ENCODE measurements around the gene HMGN5.
A peak's percentile ranks its signal among the peaks of the same experiment; 100 is the strongest.

HMGN5 gene

GRCh38 chrX:81202456-81202819 lies 725 bp upstream of the HMGN5 start:
- H3K9me3 Mint-ChIP-seq: peaks cover 0 to 3% of the 10 kb centered on the region in 2 donors

DNA sequence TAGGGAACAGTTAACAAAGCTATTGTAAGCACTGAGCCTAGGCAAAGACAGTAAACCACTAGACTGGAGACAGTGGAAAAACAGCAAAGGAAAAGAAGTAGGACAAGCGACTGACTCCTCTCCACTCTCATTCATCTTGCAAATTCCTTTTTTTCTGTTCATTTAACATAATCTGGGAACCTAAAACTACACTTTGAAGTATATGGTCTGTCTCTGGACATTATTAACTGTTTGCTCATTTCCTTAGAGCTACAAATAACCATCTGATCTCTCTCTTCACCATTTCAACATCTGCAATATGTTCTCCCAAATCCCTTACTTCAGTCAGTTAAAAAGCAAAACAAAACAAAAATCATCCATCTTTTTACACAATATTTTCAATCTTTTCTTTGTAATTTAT lies 642 bp downstream of the HMGN5 start:
- Mint-ChIP-seq H3K9me3 (peaks cover 0 to 3% of the 10 kb centered on the region in 2 donors), H3K4me3 (peak overlapping the region; percentile 83 to 93), H3K4me1 (peaks cover 11 to 22% of the 10 kb centered on the region in 2 donors), H3K27ac (peak overlapping the region; percentile 94), H3K36me3 (peaks cover 9 to 11% of the 10 kb centered on the region in 2 donors), H3K27me3 (no peaks in the 10 kb centered on the region)
- DNase-seq: no peak
- ATAC-seq (replicated peaks): no peak

More at GRCh38 chrX:81202456-81202819, 725 bp upstream of the HMGN5 start:
- DNase-seq (no peak), ATAC-seq (replicated peaks) (peak; percentile 20 to 24)
- Mint-ChIP-seq H3K27ac (peak overlapping the region; percentile 94), H3K4me1 (peaks cover 15 to 29% of the 10 kb centered on the region in 2 donors), H3K36me3 (peaks cover 9 to 15% of the 10 kb centered on the region in 2 donors), H3K4me3 (peak overlapping the region; percentile 83 to 93), H3K27me3 (no peaks in the 10 kb centered on the region)

DNA sequence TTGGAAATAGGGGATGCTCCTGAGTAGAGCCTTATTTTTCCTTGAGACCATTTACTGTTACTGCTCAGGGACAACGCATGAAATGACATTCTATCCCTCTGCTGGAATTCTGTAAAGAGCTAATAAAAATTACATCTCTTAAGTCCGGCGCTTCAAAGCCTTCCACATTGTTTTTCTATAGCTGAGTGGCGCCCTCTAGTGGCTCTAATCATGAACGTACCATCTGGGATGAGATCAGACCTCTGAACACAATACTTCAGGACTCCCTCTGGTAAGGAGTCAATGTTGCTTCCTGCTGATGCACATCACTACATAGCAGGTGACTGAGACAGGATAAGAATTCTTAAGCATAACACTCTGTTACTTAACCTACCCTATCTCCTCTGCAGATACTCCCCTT lies 6.0 kb downstream of the HMGN5 start:
- no peaks in the 10 kb centered on the region for H3K27me3 Mint-ChIP-seq
- H3K27ac Mint-ChIP-seq: no peak overlapping the region
- DNase-seq: peak; percentile 36
- H3K36me3 Mint-ChIP-seq: no peaks in the 10 kb centered on the region
- peaks cover 2 to 5% of the 10 kb centered on the region in 2 donors for H3K4me1 Mint-ChIP-seq
- no peaks in the 10 kb centered on the region for H3K9me3 Mint-ChIP-seq
- peak; percentile 72 to 81 for ATAC-seq (replicated peaks)
- H3K4me3 Mint-ChIP-seq: no peak overlapping the region

DNA sequence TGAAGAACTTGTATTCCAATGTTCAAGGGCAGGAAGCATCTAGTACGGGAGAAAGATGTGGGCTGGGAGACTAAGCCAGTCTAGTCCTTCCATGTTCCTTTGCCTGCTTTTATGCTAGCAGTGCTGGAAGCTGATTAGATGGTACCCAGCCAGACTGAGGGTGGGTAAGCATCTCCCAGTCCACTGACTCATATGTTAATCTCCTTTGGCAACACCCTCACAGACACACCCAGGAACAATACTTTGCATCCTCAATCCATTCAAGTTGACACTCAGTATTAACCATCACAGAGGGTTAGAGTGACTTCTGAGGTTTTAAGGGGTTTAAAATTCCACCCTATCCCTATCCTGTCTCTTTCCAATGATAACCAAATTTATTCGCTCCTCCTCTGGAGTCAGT lies 6.5 kb downstream of the HMGN5 start:
- H3K36me3 Mint-ChIP-seq: no peaks in the 10 kb centered on the region
- peaks cover 2 to 5% of the 10 kb centered on the region in 2 donors for H3K4me1 Mint-ChIP-seq
- no peaks in the 10 kb centered on the region for H3K9me3 Mint-ChIP-seq
- no peak overlapping the region for H3K4me3 Mint-ChIP-seq
- no peak for DNase-seq
- no peak overlapping the region for H3K27ac Mint-ChIP-seq
- no peak for ATAC-seq (replicated peaks)
- H3K27me3 Mint-ChIP-seq: no peaks in the 10 kb centered on the region

DNA sequence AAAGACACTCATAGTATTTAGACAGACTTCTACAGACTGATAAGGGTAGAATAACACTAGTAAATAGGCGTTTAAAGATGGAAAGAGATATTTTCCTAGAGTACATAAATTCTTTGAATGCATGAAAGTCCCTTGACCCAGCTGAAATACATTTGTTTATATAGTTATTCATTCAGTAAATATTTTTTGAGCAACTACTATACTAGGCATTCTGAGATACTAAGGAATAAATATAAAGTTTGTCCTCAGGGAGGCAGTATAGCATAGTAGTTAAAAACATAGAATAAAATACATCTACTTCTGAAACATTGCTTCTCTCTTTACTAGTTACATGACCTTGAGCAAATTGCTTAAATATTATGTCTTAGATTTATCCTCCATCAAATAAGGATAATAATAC lies 27.4 kb downstream of the HMGN5 start:
- H3K4me1 Mint-ChIP-seq: no peaks in the 10 kb centered on the region
- H3K27ac Mint-ChIP-seq: no peak overlapping the region
- no peak for ATAC-seq (replicated peaks)
- no peaks in the 10 kb centered on the region for H3K36me3 Mint-ChIP-seq
- H3K27me3 Mint-ChIP-seq: no peaks in the 10 kb centered on the region
- no peak for DNase-seq
- no peaks in the 10 kb centered on the region for H3K9me3 Mint-ChIP-seq
- no peak overlapping the region for H3K4me3 Mint-ChIP-seq

DNA sequence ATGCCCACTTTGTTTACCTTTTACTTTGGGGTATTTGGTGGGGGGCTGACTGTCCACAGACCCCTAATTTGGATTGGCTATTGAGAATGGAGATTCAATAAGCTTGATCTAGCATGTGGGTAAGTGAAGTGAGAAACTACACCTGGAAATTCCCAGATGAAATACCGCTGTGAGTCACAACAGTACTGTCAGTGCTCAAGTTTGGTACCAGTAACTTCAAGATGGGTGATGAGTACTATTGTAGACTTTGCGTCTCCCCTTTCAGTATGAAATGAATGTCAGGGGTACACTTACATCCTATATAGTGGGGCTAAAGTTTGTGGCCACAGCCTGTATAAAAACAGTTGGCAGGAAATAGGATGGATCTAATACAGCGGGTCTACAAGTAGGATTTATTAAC lies 33.3 kb downstream of the HMGN5 start:
- ATAC-seq (replicated peaks) (no peak), DNase-seq (no peak)
- Mint-ChIP-seq H3K4me1 (no peaks in the 10 kb centered on the region), H3K9me3 (no peaks in the 10 kb centered on the region), H3K4me3 (no peak overlapping the region), H3K27me3 (peaks cover 0 to 4% of the 10 kb centered on the region in 2 donors), H3K27ac (no peak overlapping the region), H3K36me3 (no peaks in the 10 kb centered on the region)

DNA sequence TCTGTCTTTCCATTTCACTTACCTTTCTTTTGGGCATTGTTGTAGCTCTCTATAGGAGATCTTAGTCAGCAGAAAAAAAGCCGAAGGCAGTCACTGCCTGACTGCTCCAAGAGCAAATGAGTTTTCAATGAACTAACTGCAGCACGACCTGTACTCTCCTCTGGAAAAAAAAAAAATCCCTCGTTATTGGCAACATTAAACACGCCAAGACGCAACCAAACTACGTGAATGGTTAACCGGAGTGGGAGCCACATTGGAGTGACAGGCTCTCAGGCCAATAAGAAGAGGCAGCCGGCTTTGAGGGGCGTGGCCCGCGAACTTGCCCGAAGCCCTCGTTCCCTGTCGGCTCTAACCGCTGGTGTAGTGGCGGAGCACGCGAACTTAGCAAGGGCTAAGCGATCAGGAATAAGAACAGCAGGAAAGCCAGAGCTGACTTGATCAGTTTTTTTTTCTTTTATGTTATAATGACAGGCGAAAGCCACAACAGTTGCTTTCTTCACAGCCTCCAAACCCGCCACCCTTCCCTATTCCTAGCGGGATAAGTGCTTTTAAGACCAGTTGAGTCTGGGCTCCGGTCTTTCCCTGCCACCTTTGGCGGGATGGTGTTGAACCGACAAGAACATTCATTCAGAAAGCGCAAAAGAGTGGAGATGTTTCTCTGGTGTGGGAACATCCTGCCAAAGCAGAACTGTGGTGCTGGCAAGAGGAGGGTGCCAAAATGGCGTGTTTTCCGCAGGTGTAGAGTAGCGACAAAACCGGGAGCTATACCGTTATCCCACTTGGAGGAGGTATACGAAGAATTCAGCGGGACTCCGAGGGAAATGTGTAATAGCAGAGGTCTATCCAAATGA lies 80.0 kb downstream of the HMGN5 start:
- peaks cover 5 to 17% of the 10 kb centered on the region in 2 donors for H3K27me3 Mint-ChIP-seq
- H3K36me3 Mint-ChIP-seq: no peaks in the 10 kb centered on the region
- H3K27ac Mint-ChIP-seq: peak overlapping the region; percentile 77
- peak; percentile 97 for ATAC-seq (replicated peaks)
- DNase-seq: peak; percentile 86
- H3K4me1 Mint-ChIP-seq: peaks cover 0 to 5% of the 10 kb centered on the region in 2 donors
- no peaks in the 10 kb centered on the region for H3K9me3 Mint-ChIP-seq
- peak overlapping the region; percentile 86 to 98 for H3K4me3 Mint-ChIP-seq

DNA sequence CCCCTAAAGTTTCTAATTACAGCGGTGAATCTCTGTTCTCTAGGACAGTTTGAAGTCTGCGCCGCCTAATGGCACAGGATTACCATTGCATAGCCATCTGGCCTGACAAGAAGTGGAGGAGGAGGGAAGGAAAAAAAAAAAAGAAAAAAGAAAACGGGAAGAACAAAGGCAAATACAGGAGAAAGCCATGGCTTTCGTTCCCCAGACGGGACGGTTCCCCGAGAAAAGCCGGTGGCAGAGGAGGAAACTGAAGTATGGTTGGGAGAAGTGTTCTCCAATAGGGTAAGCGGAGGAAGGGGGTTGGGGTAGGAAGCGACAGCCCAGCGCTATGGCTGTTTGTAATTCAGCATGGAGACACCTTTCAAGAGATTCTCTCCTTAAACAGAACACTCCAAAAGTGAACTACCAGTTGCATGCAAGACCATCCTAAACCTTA lies 80.8 kb downstream of the HMGN5 start:
- H3K27me3 Mint-ChIP-seq: peaks cover 5 to 17% of the 10 kb centered on the region in 2 donors
- peak overlapping the region; percentile 86 to 98 for H3K4me3 Mint-ChIP-seq
- ATAC-seq (replicated peaks) (peak; percentile 64 to 65), DNase-seq (peak; percentile 28)
- H3K4me1 Mint-ChIP-seq: peaks cover 0 to 5% of the 10 kb centered on the region in 2 donors
- H3K36me3 Mint-ChIP-seq: no peaks in the 10 kb centered on the region
- H3K9me3 Mint-ChIP-seq: no peaks in the 10 kb centered on the region
- peak overlapping the region; percentile 65 for H3K27ac Mint-ChIP-seq

DNA sequence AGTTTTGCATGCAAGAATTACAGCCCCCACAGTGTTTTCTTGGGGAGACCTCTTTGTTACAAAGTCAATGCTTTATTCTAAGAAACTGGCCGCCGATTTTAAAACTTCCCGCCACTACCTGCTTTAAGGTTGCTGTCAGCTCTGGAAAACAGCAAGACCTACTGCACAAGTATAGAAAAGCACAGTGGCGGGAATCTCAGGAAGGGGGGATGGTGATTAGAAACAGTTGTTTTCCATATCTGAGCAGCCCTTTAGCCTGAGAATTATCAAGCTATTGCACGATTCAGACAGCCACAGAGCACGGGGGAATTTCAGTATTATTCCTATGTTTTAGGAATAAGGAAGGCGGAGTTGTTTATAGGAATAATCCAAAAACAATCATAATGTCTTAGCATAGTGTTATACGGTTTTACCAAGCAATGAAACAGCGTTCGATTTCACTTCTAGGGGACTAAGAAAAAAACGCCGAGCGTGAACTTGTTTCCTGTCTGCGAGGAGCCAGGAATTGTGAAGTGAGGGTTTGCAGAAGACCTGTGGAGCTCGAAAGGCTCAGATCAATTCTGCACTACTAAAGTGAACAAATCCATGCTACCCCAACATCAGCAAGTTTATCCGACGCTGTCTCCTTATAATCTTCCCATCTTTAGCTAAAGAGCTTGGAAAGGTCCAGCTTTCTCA lies 81.3 kb downstream of the HMGN5 start:
- H3K4me3 Mint-ChIP-seq: peak overlapping the region; percentile 86 to 98
- peaks cover 5 to 17% of the 10 kb centered on the region in 2 donors for H3K27me3 Mint-ChIP-seq
- DNase-seq (no peak), ATAC-seq (replicated peaks) (peak; percentile 12 to 19)
- no peak overlapping the region for H3K27ac Mint-ChIP-seq
- H3K36me3 Mint-ChIP-seq: no peaks in the 10 kb centered on the region
- H3K4me1 Mint-ChIP-seq: peaks cover 0 to 5% of the 10 kb centered on the region in 2 donors
- H3K9me3 Mint-ChIP-seq: no peaks in the 10 kb centered on the region

DNA sequence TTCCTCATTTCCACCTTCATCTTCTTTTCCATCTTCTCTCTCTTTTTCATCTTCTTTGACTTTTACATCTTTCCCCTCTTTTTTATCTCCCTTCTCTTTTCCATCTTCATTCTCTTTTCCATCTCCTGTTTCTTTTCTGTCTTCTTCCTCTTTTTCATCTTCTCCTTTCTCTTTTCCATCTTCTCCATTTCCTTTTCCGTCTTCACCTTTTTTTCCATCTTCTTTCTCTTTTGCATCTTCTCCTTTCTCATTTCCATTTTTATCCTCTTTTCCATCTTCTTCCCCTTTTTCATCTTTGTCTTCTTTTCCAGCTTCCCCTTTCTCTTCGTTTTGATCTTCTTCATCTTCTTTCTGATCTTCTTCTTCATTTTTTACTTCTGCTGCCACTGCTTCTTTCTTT lies 87.0 kb downstream of the HMGN5 start:
- Mint-ChIP-seq H3K36me3 (no peaks in the 10 kb centered on the region), H3K4me1 (peaks cover 0 to under 1% of the 10 kb centered on the region in 2 donors)
- no peak for ATAC-seq (replicated peaks)

DNA sequence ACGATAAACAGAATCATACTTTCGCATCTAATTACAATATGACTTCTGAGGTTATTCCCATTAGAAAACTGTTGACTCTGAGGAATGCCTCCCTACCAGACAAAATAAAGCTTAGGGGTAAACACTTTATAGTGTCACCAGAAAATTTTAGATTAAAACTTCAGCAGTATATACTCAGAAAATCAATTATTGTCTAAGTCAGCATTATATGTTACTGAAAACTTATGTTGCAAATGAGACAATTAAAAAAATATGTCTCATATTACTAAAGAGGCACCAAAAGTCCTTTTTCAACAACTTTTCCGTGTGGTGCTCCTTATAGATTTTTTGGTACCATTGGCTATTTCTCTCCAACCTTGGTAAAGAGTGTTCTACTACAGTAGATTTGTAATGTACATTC lies 91.4 kb downstream of the HMGN5 start:
- ATAC-seq (replicated peaks) (no peak), DNase-seq (no peak)
- H3K27me3 Mint-ChIP-seq: no peaks in the 10 kb centered on the region
- no peak overlapping the region for H3K27ac Mint-ChIP-seq
- peaks cover 0 to 3% of the 10 kb centered on the region in 2 donors for H3K36me3 Mint-ChIP-seq
- no peak overlapping the region for H3K4me3 Mint-ChIP-seq
- peaks cover 7 to 13% of the 10 kb centered on the region in 2 donors for H3K9me3 Mint-ChIP-seq
- no peaks in the 10 kb centered on the region for H3K4me1 Mint-ChIP-seq

More for the DNA sequence above, 87.0 kb downstream of the HMGN5 start:
- Mint-ChIP-seq H3K27ac (no peak overlapping the region), H3K9me3 (no peaks in the 10 kb centered on the region), H3K27me3 (no peaks in the 10 kb centered on the region), H3K4me3 (no peak overlapping the region)
- no peak for DNase-seq

DNA sequence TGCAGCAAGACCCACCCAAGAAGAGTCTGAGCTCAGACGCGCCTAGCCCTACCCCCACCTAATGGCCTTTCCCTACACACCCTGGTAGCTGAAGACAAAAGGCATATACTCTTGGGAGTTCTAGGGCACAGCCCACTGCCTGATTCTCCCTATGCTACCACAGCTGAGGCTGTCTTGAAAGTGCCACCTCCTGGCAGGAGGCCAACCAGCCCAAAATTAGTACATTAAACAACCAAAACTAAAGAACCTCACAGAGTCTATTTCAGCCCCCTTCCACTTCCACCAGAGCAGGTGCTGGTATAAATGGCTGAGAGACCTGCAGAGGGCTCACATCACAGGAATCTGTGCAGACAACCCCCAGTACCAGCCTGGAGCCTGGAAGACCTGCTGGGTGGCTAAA lies 119.1 kb downstream of the HMGN5 start:
- DNase-seq (no peak), ATAC-seq (replicated peaks) (no peak)
- no peaks in the 10 kb centered on the region for H3K4me1 Mint-ChIP-seq
- H3K27ac Mint-ChIP-seq: no peak overlapping the region
- H3K4me3 Mint-ChIP-seq: no peak overlapping the region
- H3K27me3 Mint-ChIP-seq: peaks cover 0 to 4% of the 10 kb centered on the region in 2 donors
- no peaks in the 10 kb centered on the region for H3K36me3 Mint-ChIP-seq
- H3K9me3 Mint-ChIP-seq: peaks cover 10 to 11% of the 10 kb centered on the region in 2 donors
